ENCODE data around the gene KLHL30.

The KLHL30 gene

DNA sequence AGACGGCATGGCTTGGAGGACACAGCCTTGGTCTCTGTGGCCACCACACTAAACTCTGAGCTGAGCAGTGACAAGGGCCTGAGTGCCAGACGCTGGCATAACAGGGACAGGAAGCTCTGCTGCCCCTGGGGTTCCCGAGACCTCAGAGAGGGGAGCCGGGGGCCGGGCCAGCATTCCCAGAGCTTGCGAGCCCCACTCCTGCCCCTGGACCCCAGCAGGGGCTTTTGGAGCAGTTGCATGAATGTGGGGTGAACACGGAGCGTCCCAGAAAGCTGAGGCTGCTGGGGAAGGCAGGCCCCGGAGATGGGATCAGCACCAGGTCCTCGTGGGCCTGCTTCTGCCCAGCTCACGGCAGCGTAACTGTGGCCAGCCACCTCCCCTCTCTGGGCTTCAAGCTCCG, 12.7 kb downstream of the KLHL30 start:
- DNase-seq: no peak

DNA sequence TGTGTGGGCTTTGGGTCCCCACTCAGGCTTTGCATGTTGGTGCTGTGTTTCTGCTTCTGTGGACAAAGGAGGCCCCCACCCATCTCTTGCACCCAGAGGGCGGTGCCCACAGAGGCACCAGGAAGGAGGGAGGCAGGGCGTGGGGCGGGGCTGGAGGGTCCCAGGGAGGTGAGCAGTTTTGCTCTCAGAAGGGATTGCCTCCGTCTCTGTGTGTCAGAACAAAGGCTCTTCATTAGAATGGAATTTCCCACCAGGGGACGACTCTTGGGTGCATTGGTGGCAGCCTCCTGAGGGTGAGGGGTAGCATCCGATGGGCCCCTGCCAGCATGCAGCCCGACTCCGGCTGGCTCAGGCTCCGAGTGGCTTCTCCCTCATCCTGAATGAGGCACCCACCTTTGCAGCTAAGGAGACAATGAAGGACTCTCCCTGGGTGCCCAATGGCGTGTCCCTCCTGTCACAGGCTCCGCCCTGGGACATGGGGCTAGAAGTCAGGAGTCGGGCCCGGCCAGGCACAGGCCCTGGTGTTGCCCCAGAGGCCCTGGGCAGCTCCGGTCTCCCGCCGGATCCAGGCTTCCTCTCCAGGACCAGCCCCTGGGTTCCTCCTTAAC, 13.3 kb downstream of the KLHL30 start:
- DNase-seq: no peak

DNA sequence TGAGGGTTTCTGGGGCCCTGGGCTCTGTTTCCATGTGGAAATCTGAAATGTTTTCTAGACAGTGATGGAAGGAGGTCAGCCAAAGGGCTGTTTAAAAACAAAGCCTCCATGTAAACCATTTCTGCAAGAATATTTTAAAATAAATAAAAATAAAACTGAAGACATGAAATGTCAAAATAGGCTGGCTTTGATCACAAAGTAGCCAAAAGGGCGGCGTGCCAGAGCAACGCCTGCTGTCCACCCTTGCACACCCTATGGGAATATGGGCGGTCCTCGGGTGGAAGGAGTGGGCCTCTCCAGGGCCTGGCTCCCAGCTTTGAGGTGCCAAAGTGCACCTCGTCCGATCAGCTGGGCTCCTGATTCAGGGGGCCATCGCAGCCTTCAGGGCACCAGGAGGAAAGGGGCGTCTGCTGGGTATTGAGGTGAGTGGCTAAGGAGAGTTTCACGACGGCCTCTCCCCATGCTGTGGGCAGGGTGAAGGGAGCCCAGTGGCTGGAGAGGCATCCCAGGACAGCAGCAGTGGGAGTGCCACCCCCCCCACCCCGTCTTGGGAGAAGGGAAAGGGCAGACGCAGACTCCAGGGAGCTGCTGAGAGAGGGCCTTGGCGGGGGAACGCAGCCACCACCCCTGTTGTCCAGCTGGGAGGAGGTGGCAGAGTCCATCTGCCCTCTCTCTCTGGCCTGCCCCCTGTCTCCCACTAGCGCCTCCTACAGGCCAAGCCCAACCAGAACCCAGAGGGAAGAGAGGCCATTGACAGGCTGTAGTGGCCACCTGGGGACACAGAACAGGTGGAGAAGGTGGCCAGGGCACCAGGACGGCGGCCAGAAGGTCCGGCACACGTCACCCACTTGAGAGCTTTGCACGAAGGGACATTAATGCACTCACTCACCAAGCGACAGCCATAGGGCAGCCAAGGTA, 14.6 kb downstream of the KLHL30 start:
- DNase-seq: no peak

DNA sequence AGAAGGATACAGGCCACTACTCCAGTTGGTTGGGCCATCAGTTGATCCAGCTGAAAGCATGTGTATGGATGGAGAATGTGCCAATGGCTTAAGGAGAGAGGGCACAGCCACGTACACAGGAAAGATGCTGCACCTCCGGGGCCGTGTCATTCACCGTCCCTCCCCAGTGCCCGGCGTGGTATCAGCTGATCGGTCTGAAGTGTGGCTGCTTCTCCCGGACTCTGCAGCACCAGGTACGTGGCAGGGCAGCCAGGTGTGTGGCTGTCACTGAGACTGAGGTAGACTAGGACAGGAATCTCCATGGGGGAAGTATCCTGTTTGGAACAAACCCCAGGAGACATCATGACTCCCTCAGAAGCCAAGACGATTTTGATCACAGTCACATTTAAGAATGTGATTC, 16.1 kb downstream of the KLHL30 start:
- DNase-seq: no peak

DNA sequence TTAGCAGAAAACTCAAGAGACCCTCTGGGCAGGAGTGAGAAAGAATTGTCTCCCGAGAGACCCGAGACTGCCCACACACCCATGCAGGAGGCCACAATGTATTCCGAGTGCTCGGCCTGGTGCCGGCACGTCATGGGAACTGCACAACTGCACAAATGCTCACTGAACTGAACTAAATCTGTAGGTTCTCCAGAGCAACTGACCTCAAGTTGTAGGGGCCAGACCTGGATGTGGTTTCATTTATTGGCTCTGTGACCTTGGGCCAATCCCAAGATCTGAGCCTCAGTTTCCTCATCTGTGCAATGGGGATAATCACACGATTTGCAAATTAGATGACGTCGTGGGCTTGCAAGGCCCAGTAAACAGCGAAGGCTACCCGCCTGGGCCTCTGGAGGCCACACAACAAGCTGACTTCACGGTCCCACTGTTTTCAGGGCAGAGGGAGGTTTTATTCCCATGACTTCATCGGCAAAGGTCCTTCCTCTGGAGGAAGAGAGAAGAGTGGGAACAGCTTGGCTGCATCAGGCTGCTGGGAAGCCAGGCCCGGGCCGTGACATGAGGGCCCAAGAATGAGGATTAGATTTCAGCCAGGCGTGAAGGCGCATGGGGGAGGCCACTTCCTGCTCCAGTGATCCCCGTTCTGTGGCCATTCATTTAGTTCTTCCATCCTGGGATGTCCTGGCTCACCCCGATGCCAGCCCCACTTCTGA, 16.7 kb downstream of the KLHL30 start:
- DNase-seq: no peak

DNA sequence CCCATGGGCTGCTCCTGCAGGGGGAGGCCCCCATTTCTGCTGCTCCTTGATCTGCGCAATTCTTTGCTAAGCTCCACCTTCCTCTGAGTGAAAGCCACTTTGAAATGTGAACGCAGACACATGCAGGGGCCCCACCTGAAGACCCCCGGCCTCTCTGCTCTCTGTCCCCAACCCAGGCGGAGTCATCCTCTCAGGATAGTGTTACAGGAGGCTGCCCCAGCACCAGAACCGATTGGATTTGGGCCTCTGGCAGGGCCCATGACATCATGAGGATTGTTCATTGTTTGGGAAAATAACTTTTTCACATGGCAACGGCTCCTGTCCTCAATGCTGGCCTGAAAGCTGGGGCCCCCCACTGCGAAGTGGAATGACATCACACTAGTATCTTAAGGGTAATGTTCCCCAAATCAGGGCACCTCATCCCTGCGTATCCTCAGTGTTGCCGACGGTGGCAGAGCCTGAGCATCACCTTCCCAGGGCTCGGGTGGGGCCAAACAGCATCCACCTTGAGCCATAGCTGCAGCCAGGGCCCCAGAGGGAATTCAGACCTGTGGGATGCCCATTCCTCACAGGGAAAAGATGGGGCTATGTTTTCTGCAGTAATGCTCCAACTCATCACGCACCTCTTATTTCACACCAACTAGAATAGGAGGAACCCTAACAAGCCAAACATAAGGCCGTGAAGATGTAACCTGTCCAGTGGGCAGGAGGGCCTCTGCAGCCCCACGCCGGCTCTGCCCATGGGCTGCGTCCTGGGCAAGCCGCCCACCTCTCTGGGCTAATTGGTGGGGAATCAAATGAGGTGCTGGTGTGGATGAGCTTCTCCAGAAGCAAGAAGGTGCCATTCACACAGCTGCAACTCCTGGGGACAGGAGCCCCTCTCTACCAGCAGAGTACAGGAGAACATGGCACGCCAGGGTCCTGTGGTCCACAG, 17.6 kb downstream of the KLHL30 start:
- no peak for DNase-seq

DNA sequence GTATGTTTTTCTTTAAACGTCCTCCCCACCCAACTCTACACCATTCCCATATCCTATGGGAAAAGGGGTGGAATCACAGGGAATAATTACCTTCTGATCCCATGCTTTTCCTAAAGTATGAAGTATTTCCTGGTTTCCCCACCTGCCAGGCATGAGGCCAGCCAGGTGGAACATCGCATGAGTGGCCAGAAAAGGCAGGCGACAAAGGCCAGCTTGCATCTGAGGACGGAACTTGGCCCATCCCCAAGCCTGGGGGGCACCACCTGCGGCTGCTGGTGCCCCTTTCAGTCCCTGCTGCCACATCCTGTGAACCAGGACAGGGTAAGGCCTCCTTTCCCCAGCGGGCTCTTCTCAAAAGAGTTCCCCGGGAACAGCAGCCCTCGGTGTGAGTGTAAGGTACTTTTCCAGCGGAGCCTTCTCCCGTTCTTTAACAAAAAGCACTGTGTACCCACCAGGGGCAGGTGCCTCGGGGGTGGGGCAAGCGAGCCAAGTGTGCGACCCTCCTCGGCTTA, 19.1 kb downstream of the KLHL30 start:
- DNase-seq: no peak

DNA sequence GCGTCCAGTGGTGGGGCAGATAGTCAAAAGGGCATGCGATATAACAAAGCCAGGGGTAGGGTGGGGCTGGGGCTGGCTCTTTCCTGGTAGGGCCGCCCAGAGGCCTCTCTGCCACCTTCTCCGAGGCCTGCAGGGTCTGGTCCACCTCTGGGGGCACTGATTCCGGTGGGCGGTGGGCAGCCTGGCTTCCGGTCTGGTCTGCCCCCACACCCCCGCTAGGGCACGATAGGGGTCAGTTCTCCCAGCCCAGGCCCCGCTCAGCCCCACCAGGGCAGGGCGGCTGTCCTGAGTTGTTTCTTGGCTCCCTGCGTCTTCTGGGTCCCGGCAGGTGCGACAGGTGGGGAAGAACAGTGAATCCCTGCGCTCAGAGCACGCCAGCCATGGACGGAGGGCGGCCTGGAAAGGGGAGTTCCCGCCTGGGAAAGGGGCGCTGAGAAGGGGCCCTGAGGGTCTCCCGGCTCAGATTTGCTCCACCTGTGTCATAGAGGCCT, 19.6 kb downstream of the KLHL30 start:
- DNase-seq: no peak

DNA sequence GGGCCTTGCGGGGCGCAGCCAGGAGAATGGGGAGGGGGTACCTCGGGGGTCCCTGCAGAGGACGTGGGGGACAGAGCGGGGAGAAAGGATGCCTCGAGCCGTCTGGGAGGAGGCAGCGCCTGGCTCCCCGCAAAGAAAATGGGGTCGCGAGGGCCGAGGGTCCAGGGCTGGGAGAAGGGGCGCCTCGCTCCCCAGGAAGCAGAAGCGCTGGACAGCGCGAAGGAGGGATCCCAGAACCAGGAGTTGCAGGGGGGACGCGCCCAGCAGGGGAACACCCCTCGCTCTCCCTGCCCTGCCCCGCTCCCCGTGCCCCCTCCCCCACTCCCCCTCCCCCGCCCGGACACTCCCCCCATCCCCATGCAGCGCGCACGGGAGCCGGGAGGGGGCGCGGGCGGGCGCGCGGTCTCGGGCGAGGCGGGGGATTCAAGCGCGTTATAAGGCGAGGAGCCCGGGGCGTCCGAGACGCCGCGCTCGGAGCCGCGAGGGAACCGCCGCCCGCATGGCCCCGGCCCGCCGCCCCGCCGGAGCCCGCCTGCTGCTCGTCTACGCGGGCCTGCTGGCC, 20.1 kb downstream of the KLHL30 start, which contains the start of gene ERFE:
Gene ERFE, plus strand, starts transcription at position 462 of the 562 bp plus-strand sequence. Its CDS starts 38 bp downstream, at position 500.
- DNase-seq: no peak

DNA sequence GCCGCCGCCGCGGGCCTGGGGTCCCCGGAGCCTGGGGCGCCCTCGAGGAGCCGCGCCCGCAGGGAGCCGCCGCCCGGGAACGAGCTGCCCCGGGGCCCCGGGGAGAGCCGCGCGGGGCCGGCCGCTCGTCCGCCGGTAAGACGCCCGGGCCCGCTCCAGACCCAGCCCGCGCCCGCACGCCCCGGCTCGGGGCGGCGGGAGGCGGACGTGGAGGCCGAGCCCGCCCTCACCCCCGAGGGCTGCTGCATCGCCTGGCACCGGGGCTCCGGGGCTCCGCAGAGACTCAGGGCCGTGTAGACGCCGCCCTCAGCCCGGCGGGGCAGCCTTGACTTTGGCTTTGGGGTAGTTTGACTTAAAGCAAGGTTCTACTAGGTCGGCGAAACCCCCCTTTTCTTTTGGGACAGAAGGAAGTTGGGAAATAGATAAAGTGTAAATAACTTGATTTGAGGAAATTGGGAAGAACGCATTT, 20.6 kb downstream of the KLHL30 start:
- DNase-seq: no peak

DNA sequence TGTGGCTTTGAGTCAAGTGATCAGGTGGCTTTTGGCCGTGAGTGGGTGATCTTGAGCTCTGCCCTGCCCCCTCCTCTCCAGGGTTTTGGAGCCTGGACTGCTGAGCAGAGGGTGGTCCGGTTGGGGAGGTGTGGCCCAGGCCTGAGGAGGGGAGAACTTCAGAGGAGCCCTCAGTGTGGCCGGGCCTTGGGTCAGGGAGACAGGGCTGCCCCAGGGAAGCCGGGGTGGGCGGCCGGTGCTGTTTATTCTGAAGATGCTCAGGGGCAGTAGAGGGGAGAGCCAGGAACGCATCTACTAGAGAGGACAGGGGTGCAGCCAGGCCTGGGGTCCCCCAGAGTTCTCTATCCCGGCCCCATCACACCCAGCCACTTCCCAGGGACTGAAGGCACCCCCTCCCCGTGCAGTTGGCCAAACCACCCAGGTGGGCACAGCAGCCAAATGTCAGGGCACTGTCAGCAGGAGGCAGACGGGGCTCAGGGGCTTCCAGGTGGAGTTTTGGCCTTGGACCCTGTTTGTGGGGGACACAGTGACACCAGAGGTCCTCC, 21.3 kb downstream of the KLHL30 start:
- DNase-seq: no peak

DNA sequence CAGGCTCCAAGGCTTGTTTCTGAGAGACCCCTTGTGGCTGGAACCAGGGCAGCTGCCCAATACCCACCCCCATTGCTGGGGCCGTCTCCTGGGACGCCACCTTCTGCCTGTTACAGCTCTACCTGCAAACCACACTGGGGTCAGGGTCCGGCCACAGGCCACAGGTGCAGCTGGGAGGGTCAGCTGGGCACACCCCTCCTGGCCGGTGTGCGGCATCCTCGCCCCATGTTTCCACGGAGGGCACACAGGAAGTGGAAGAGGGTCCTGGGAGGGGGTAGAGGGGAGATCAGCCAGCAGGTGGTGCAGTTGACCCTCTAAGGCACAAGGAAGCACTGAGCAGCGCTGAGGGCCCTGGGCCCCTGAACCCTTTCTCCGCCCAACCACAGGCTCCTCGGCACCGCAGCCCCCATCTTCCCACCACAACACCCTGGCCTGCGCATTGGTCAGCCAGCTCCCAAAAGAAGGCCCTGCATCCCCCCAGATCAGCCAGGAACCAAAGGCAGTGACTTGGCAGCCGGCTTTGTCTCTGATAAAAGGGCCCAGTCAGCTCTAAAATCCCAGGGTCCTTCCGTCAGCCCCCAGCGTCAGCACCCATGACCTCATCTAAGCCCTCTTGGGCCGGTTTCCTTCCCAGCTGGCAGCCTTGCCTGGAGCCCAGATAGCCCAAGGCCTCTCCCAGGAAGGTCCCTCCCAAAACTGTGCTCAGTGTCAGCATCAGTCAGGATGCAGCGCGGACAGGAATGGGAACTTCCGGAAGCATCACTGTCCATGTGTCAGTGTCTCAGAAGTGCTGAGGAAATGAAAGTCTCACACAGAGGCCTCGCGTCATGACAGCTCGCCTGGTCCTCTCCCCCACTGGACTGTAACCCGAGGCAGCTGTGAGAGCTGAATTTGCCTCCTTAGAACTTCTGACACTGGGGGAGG, 22.0 kb downstream of the KLHL30 start:
- no peak for DNase-seq

DNA sequence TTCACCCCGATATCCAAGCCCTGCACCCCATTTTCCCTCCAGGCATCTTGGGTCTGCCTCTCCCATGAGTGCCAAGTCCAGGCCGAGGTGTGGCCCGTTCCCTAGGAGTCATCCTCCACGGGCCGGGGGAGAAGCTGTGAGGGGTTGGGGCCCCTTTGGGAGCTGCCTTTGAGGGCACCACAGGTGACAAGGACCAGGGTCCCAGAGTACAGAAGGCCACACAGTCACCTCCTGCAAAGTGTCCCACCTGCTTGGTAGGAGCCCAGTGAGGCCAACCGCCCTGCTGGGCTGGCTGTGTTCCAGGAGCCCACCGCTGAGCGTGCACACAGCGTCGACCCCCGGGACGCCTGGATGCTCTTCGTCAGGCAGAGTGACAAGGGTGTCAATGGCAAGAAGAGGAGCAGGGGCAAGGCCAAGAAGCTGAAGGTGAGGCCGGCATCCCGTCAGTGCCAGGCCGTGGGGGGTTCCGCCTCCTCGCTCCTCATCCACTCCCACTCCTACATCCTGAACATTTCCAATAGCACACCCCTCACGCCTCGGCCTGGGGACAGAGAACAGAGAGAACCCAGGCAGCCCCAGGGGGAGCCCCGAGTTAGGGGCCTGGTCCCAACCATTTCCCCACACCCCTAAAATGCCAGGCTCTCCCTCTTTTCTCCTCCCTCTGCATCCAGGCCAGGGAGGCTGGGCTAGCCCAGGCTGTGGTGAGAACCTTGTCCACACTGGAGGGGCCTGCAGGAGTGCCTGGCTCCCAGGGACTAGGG, 23.0 kb downstream of the KLHL30 start:
- DNase-seq: no peak

DNA sequence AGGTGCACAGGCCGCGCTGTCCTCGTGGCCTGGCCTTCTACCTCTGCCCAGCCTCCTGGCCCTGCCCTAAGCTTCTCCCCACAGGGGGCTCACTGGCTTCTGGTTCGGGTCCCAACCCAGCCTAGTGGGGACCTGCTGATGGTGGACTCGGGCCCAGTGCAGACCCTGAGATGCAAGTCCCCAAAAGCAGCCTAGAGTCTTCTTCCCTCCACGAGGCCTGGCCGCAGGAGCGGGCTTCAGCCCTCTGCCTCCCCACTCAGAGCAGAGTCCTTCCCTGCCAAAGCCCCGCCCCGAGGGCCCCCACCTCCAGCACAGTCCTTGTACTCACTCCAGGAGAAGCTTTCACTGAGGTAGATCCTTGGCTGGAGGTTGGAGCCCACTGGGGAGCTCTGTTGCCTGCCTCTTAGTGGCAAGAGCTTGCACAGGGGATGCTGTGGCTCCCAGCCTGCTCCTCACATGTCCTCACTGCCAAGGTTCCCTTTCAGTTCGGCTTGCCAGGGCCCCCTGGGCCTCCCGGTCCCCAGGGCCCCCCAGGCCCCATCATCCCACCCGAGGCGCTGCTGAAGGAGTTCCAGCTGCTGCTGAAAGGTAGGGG, 23.9 kb downstream of the KLHL30 start:
- no peak for DNase-seq

DNA sequence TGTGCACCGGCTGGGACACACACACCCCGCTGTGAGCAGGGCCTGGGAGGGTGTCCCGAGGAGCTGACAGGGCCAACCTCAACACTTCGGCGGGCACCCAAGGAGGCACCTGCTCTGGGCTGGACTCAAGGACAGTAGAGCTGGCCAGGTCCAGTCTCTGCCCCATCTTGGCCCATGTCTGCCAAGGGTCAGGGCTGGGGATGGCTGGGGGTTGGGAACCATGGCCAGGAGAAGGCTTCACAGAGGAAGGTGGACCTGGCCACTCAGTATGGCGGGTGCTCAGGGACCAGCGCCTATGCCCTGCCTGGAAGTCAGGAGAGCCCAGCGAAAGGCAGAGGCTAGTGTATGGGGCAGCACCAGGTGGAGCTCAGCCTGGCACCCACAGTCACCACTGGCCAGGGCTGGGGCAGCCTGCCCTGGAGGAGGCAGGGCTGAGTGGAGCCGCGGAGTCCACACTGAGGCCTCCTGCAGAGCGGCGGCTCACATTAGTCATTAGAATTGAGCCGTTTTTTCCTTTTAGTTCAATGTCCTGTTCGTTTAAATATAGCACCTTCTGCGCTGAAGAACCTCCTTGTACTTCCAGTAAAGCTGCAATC, 24.5 kb downstream of the KLHL30 start:
- no peak for DNase-seq

DNA sequence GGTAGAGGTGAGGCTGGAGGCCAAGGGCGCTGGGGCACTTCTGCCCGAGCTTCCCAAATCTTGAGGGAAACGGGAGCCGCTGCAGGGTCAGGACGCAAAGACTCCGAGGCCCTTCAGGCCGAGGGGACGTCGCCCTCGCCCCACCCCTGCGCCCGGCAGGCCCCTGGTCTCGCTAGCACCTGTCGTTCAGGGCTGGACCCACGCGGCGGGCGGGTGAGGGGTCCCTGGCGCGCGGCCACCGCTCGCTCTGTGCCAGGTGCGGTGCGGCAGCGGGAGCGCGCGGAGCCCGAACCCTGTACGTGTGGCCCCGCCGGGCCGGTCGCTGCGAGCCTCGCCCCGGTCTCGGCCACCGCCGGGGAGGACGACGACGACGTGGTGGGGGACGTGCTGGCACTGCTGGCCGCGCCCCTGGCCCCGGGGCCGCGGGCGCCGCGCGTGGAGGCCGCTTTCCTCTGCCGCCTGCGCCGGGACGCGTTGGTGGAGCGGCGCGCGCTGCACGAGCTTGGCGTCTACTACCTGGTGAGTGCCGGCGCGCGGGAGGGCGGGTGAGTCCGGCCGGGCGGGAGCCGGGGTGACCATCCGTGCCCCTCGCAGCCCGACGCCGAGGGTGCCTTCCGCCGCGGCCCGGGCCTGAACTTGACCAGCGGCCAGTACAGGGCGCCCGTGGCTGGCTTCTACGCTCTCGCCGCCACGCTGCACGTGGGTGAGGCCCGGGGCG, 25.2 kb downstream of the KLHL30 start:
- no peak for DNase-seq

DNA sequence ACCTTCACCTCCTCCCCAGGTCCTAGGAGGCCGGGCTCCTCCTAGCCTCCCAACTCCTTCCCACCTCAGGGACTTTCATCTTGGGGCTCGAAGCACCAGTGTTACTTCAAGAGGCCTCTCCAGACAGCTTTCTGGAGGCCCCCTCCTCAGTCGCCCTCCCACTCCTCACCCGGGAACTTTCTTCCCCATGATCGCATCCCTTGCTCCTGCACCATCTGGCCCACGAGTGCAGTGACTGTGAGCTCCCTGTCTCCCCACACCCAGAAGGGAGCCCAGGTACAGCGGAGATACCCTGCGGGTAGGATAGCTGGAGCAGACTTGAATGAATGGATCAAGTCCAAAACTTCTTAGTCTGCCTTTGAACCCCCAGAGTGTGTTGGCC, 26.4 kb downstream of the KLHL30 start:
- DNase-seq: no peak
